Measurements from ENCODE around the gene FOXO1.

The FOXO1 gene

GRCh38 chr13:40635315-40635995, 31.0 kb downstream of the FOXO1 start:
- DNase-seq: no peak

GRCh38 chr13:40632915-40633314, 33.5 kb downstream of the FOXO1 start:
- no peak for DNase-seq

- no peak for DNase-seq
Measured at GRCh38 chr13:40631605-40632004, 34.8 kb downstream of the FOXO1 start.

- DNase-seq: no peak
Measured at GRCh38 chr13:40629678-40630384, 36.6 kb downstream of the FOXO1 start.

- no peak for DNase-seq
Measured at GRCh38 chr13:40626977-40627376, 39.5 kb downstream of the FOXO1 start.

- DNase-seq: no peak
Measured at GRCh38 chr13:40626561-40626960, 39.9 kb downstream of the FOXO1 start.

GRCh38 chr13:40624986-40625385, 41.5 kb downstream of the FOXO1 start:
- DNase-seq: peak; percentile 65

GRCh38 chr13:40624383-40624782, 42.1 kb downstream of the FOXO1 start:
- no peak for DNase-seq

- no peak for DNase-seq
Measured at GRCh38 chr13:40622761-40623160, 43.7 kb downstream of the FOXO1 start.

GRCh38 chr13:40622246-40622645, 44.2 kb downstream of the FOXO1 start:
- no peak for DNase-seq

- no peak for DNase-seq
Measured at GRCh38 chr13:40619479-40619814, 47.0 kb downstream of the FOXO1 start.

GRCh38 chr13:40618581-40619478, 47.6 kb downstream of the FOXO1 start:
- no peak for DNase-seq

GRCh38 chr13:40617801-40618356, 48.6 kb downstream of the FOXO1 start:
- DNase-seq: no peak

GRCh38 chr13:40615619-40616018, 50.8 kb downstream of the FOXO1 start:
- DNase-seq: no peak

GRCh38 chr13:40613914-40614313, 52.5 kb downstream of the FOXO1 start:
- DNase-seq: no peak

GRCh38 chr13:40613192-40613818, 53.1 kb downstream of the FOXO1 start:
- peak; percentile 17 for DNase-seq

- DNase-seq: no peak
Measured at GRCh38 chr13:40612041-40612440, 54.4 kb downstream of the FOXO1 start.

GRCh38 chr13:40611635-40612034, 54.8 kb downstream of the FOXO1 start:
- no peak for DNase-seq

GRCh38 chr13:40611004-40611403, 55.4 kb downstream of the FOXO1 start:
- no peak for DNase-seq

- DNase-seq: no peak
Measured at GRCh38 chr13:40609972-40610726, 56.3 kb downstream of the FOXO1 start.

- DNase-seq: no peak
Measured at GRCh38 chr13:40608308-40608707, 58.1 kb downstream of the FOXO1 start.

- DNase-seq: no peak
Measured at GRCh38 chr13:40605573-40605972, 60.9 kb downstream of the FOXO1 start.

Measured in OCI-M1 (cell line).